SKM-1 treated with dmso at 0.1 percent for 144 hours (cell line): ENCODE measurements around the gene PJA1.

ENCODE experiments used
- DNase-seq: peaks from one replicate; lab custom pipeline; 2025; ENCODE audit not compliant: unreplicated experiment; lab: John Stamatoyannopoulos, UW

PJA1 gene

GRCh38 chrX:69119122-69119521 is 46.1 kb downstream of the PJA1 start:
- no peak for DNase-seq

DNA sequence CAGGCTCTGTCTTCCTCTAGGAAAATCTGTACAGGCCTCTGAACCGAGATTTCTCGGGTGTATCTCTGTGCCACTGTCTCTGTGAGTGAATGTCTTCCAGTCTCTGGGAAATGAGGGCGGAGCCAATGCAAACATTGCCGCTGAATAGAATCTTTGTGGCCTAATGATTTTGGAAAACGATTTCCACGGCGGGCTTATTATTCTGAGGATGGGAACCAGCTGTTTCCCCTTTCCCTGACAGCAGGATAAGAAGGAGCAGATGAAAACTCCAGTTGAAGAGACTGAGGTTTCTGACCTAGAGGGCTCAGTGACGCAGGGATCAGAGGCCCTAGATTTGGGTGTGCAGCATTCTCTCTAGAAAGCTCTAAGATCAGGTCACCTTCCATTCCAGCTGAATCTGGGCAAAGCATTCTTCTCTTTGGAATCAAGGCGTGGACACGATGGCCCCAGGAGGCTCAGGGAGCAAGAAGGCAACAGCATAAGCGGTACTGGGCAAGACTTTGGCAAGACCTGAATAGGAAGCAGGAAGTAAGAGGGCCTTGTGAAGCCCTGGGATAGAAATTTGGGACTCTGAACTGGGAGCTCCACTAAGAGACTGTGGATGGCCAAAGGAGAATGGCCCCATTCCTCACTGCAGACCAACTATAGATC is 47.3 kb downstream of the PJA1 start:
- DNase-seq, result no peak

- no peak for DNase-seq
Measured at GRCh38 chrX:69116077-69116476, 49.2 kb downstream of the PJA1 start.

- no peak for DNase-seq
Measured at GRCh38 chrX:69113723-69114122, 51.5 kb downstream of the PJA1 start.
